Measurements from ENCODE around the gene HTRA3.

HTRA3 gene

GRCh38 chr4:8247047-8247930 is 22.3 kb upstream of the HTRA3 start:
- H3K27me3 ChIP-seq (replicated peaks; ENCODE audit: control insufficient read depth, insufficient read depth, low read length), result no peaks in the 10 kb centered on the region
- no peak for TF ChIP-seq CTCF (IDR thresholded peaks at IDR 0.05; ENCODE audit: insufficient read depth, low read length, poor library complexity, severe bottlenecking)
- DNase-seq (ENCODE audit: extremely low read depth, insufficient read length), result no peak
- no peak overlapping the region for H3K4me3 ChIP-seq (replicated peaks; ENCODE audit: low read depth, low read length)
- no peaks in the 10 kb centered on the region; the same call in 1 of the 2 replicates for H3K36me3 ChIP-seq (ENCODE audit: control insufficient read depth, insufficient read depth, low read length)

- DNase-seq (ENCODE audit: extremely low read depth, insufficient read length), result no peak
Measured at GRCh38 chr4:8248091-8248490, 21.5 kb upstream of the HTRA3 start.

GRCh38 chr4:8250227-8250626 is 19.3 kb upstream of the HTRA3 start:
- H3K36me3 ChIP-seq (ENCODE audit: control insufficient read depth, insufficient read depth, low read length), result no peaks in the 10 kb centered on the region
- DNase-seq (ENCODE audit: extremely low read depth, insufficient read length), result no peak
- no peaks in the 10 kb centered on the region for H3K27me3 ChIP-seq (replicated peaks; ENCODE audit: control insufficient read depth, insufficient read depth, low read length)
- H3K4me3 ChIP-seq (replicated peaks; ENCODE audit: low read depth, low read length), result no peak overlapping the region
- TF ChIP-seq CTCF (IDR thresholded peaks at IDR 0.05; ENCODE audit: insufficient read depth, low read length, poor library complexity, severe bottlenecking), result no peak

More at GRCh38 chr4:8248091-8248490, 21.5 kb upstream of the HTRA3 start:
- no peaks in the 10 kb centered on the region for H3K27me3 ChIP-seq (replicated peaks; ENCODE audit: control insufficient read depth, insufficient read depth, low read length)
- no peaks in the 10 kb centered on the region for H3K36me3 ChIP-seq (ENCODE audit: control insufficient read depth, insufficient read depth, low read length)
- TF ChIP-seq CTCF (IDR thresholded peaks at IDR 0.05; ENCODE audit: insufficient read depth, low read length, poor library complexity, severe bottlenecking), result no peak
- no peak overlapping the region for H3K4me3 ChIP-seq (replicated peaks; ENCODE audit: low read depth, low read length)

- no peak for DNase-seq (ENCODE audit: extremely low read depth, insufficient read length)
- Histone ChIP-seq H3K4me3 (replicated peaks; ENCODE audit: low read depth, low read length) (no peak overlapping the region), H3K36me3 (ENCODE audit: control insufficient read depth, insufficient read depth, low read length) (no peaks in the 10 kb centered on the region), H3K27me3 (replicated peaks; ENCODE audit: control insufficient read depth, insufficient read depth, low read length) (no peaks in the 10 kb centered on the region)
- TF ChIP-seq CTCF (IDR thresholded peaks at IDR 0.05; ENCODE audit: insufficient read depth, low read length, poor library complexity, severe bottlenecking), result no peak
Measured at GRCh38 chr4:8250637-8251036, 18.9 kb upstream of the HTRA3 start.

- Histone ChIP-seq H3K36me3 (ENCODE audit: control insufficient read depth, insufficient read depth, low read length) (no peaks in the 10 kb centered on the region), H3K27me3 (replicated peaks; ENCODE audit: control insufficient read depth, insufficient read depth, low read length) (no peaks in the 10 kb centered on the region), H3K4me3 (replicated peaks; ENCODE audit: low read depth, low read length) (no peak overlapping the region)
- no peak for TF ChIP-seq CTCF (IDR thresholded peaks at IDR 0.05; ENCODE audit: insufficient read depth, low read length, poor library complexity, severe bottlenecking)
- no peak for DNase-seq (ENCODE audit: extremely low read depth, insufficient read length)
Measured at GRCh38 chr4:8251110-8251883, 18.3 kb upstream of the HTRA3 start.
